Smooth muscle cell (in vitro differentiated cells): ENCODE results near the gene PCMTD2. TPM values are rescaled to one million over a fixed set of nuclear protein-coding genes. Genes with fewer than 3 reads are reported as not detected.

Experiments used
- DNase-seq: peaks from one replicate; lab custom pipeline; 2025; ENCODE audit not compliant: unreplicated experiment; lab: John Stamatoyannopoulos, UW
- H2AFZ ChIP-seq: fragments of 200-600 bp; sonication (generic); 2 replicates; pipeline ENCODE4 v1.6.0; 2016; ENCODE audit warnings: antibody characterized with exemption, low read depth, mild to moderate bottlenecking
- H3F3A ChIP-seq: fragments of 200-600 bp; sonication (generic); 2 replicates; pipeline ENCODE4 v1.6.0; 2017; ENCODE audit warnings: antibody characterized with exemption, low read depth
- H3K27ac ChIP-seq: fragments of 200-600 bp; sonication (generic); 2 replicates; pipeline ENCODE4 v1.5.1; 2016; ENCODE audit warnings: low read depth, mild to moderate bottlenecking
- H3K27me3 ChIP-seq: fragments of 200-600 bp; sonication (generic); 2 replicates; pipeline ENCODE4 v1.6.1; 2016; ENCODE audit warnings: low read depth, mild to moderate bottlenecking
- H3K36me3 ChIP-seq: fragments of 200-600 bp; sonication (generic); 2 replicates; pipeline ENCODE4 v1.5.1; 2016; ENCODE audit warnings: low read depth
- H3K4me1 ChIP-seq: fragments of 200-600 bp; sonication (generic); 2 replicates; pipeline ENCODE4 v1.5.1; 2016; ENCODE audit warnings: low read depth
- H3K4me2 ChIP-seq: fragments of 200-600 bp; sonication (generic); 2 replicates; pipeline ENCODE4 v1.6.0; 2016; ENCODE audit warnings: mild to moderate bottlenecking
- H3K4me3 ChIP-seq: fragments of 200-600 bp; sonication (generic); 2 replicates; pipeline ENCODE4 v1.5.1; 2016; ENCODE audit warnings: mild to moderate bottlenecking
- H3K79me2 ChIP-seq: fragments of 200-600 bp; sonication (generic); 2 replicates; pipeline ENCODE4 v1.6.0; 2016; ENCODE audit warnings: low read depth, mild to moderate bottlenecking
- H3K9ac ChIP-seq: fragments of 200-600 bp; sonication (generic); 2 replicates; pipeline ENCODE4 v1.6.0; 2016; ENCODE audit warnings: low read depth
- H3K9me3 ChIP-seq: fragments of 200-600 bp; sonication (generic); replicated peaks from 2 replicates; pipeline ENCODE4 v1.5.1; 2016; ENCODE audit warnings: low read depth
- H4K20me1 ChIP-seq: fragments of 200-600 bp; sonication (generic); 2 replicates; pipeline ENCODE4 v1.6.0; 2016; ENCODE audit warnings: low read depth
- WGBS: methylation state at CpG from one replicate; pipeline ENCODE4 v1.1.7; 2016; ENCODE audit warnings: low lambda C conversion rate; 5-methylcytosine and 5-hydroxymethylcytosine counted together
- polyA plus RNA-seq: library from polyadenylated mRNA; unstranded; fragments of >200 nt; fragmentation: Nextera tagmentation; extraction: Ambion mirVana; gene quantifications from 2 replicates; pipeline ENCODE4 v1.2.1, GENCODE V29; 2016
- total RNA-seq: library from RNA; depleted of rRNA; stranded (reverse); fragments of >200 nt; gene quantifications from 2 replicates; pipeline ENCODE4 v1.2.3, GENCODE V29; 2014
- TF ChIP-seq, protein P1 (sequence below): fragments of 200-600 bp; sonication (generic); IDR thresholded peaks from 2 replicates; pipeline ENCODE4 v1.5.1; 2017; ENCODE audit warnings: borderline replicate concordance, mild to moderate bottlenecking, antibody characterized with exemption; ENCODE audit not compliant: insufficient read depth, poor library complexity, severe bottlenecking

The PCMTD2 gene
- total and polyA plus RNA-seq, 2 experiments from 2014 or later, result 15.4 to 74.9 TPM

DNA sequence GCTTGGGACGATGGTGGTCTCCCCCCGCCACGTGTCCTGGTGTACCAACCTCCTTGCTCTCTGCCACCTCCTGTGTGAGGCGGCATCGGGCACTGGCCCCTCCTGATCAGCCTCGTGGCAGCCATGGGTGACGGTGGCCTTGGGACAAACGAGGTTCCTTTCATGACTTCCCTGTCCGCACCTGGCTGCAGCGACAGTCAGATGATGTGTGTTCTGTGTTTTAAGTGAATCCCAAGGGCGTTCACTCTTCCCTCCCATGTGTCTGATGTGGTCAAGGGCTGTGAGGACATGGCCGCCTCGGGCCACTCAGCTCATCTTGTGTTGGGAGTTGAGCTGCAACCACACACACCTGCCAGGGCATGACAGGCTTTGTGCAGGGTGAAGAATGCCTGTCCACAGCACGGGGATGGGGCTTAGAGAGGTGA, 30.4 kb upstream of the PCMTD2 start:
- no peaks in the 10 kb centered on the region for H3K27me3 ChIP-seq
- WGBS, result 75% methylated on average over 14 of the region's 14 CpGs
- H3K9ac ChIP-seq, result peak overlapping the region; percentile 87
- peak overlapping the region; percentile 82 for H3K4me2 ChIP-seq
- no peak for DNase-seq
- H3K27ac ChIP-seq, result peak overlapping the region; percentile 100
- no peaks in the 10 kb centered on the region for H3K36me3 ChIP-seq
- no peak overlapping the region for H3K4me3 ChIP-seq
- no peaks in the 10 kb centered on the region for H3K79me2 ChIP-seq
- TF ChIP-seq, protein P1, sequence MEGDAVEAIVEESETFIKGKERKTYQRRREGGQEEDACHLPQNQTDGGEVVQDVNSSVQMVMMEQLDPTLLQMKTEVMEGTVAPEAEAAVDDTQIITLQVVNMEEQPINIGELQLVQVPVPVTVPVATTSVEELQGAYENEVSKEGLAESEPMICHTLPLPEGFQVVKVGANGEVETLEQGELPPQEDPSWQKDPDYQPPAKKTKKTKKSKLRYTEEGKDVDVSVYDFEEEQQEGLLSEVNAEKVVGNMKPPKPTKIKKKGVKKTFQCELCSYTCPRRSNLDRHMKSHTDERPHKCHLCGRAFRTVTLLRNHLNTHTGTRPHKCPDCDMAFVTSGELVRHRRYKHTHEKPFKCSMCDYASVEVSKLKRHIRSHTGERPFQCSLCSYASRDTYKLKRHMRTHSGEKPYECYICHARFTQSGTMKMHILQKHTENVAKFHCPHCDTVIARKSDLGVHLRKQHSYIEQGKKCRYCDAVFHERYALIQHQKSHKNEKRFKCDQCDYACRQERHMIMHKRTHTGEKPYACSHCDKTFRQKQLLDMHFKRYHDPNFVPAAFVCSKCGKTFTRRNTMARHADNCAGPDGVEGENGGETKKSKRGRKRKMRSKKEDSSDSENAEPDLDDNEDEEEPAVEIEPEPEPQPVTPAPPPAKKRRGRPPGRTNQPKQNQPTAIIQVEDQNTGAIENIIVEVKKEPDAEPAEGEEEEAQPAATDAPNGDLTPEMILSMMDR, result no peak
- peaks cover 24% of the 10 kb centered on the region for H3K4me1 ChIP-seq
- no peaks in the 10 kb centered on the region for H3K9me3 ChIP-seq
- H4K20me1 ChIP-seq, result no peaks in the 10 kb centered on the region
- H2AFZ ChIP-seq, result no peak overlapping the region
- peaks cover 10% of the 10 kb centered on the region for H3F3A ChIP-seq

DNA sequence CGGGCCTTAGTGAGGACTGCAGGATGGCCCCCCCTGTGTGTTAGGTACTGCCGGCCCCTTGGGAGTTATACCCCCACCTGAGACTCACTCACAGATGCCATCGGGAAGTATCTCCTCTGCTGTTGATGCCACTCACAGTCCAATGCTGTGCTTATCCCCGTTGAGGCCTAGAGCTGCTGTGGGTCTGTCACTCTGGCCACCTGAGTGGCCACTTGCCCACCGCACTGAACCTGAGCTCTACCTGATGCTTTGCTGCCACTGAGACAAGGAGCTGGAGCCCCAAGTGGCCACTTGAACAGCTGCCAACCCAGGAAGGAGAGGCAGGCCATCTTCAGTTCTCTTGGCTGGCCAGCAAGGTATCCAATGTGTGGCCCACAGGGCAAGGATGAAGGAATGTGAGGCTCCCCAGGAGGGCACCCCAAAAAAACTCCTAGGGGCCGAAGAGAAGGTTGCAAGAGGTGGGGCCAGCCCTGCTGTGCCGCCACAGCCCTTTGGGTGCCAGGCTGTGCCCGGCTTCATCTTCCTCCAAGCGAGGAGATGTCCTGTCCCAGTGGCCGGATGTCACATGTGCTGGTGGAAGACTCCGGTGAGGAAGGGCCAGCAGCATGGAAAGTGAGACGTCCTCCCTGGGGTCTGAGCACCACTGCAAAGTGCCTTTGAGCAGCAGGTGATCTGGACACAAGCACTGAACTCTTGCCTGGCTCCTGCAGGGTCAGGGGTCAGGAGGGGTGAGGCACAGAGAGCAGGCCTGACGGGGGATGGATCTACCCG, 29.5 kb upstream of the PCMTD2 start:
- H3K36me3 ChIP-seq, result no peaks in the 10 kb centered on the region
- no peak overlapping the region for H3K4me2 ChIP-seq
- H4K20me1 ChIP-seq, result no peaks in the 10 kb centered on the region
- H3K4me1 ChIP-seq, result peaks cover 24% of the 10 kb centered on the region
- peaks cover 10% of the 10 kb centered on the region for H3F3A ChIP-seq
- no peaks in the 10 kb centered on the region for H3K79me2 ChIP-seq
- TF ChIP-seq, protein P1, result no peak
- H3K27me3 ChIP-seq, result no peaks in the 10 kb centered on the region
- no peak for DNase-seq
- H3K4me3 ChIP-seq, result no peak overlapping the region
- H2AFZ ChIP-seq, result no peak overlapping the region
- WGBS, result 94% methylated on average over 14 of the region's 14 CpGs
- peak overlapping the region; percentile 100 for H3K27ac ChIP-seq
- no peaks in the 10 kb centered on the region for H3K9me3 ChIP-seq
- H3K9ac ChIP-seq, result no peak overlapping the region

GRCh38 chr20:64226686-64227580, 28.6 kb upstream of the PCMTD2 start:
- H3K9ac ChIP-seq, result no peak overlapping the region
- no peak overlapping the region for H3K4me2 ChIP-seq
- TF ChIP-seq, protein P1, result no peak
- no peak for DNase-seq
- WGBS, result 89% methylated on average over 25 of the region's 25 CpGs
- no peak overlapping the region for H2AFZ ChIP-seq
- H3F3A ChIP-seq, result peaks cover 10% of the 10 kb centered on the region
- H3K36me3 ChIP-seq, result no peaks in the 10 kb centered on the region
- no peaks in the 10 kb centered on the region for H3K9me3 ChIP-seq
- H3K27me3 ChIP-seq, result no peaks in the 10 kb centered on the region
- H4K20me1 ChIP-seq, result no peaks in the 10 kb centered on the region
- H3K27ac ChIP-seq, result no peak overlapping the region
- H3K4me1 ChIP-seq, result peaks cover 24% of the 10 kb centered on the region
- no peak overlapping the region for H3K4me3 ChIP-seq
- H3K79me2 ChIP-seq, result no peaks in the 10 kb centered on the region
